CD4-positive, alpha-beta memory T cell (primary cell): ENCODE results near the gene GATC. TPM values are rescaled to one million over a fixed set of nuclear protein-coding genes. Genes with fewer than 3 reads are reported as not detected.
A peak's percentile ranks its signal among the peaks of the same experiment; 100 is the strongest.

Experiments
- CTCF ChIA-PET: fragments of 350-600 bp; sonication (Branson Sonifier 250); formaldehyde crosslinking; loops from one replicate; lab custom pipeline; 2021; ENCODE audit warnings: inconsistent platforms; ENCODE audit not compliant: partially characterized antibody; lab: Charles Lee
- POLR2A ChIA-PET: fragments of 350-600 bp; sonication (Branson Sonifier 250); formaldehyde crosslinking; loops from one replicate; lab custom pipeline; 2021; ENCODE audit not compliant: partially characterized antibody; lab: Charles Lee
- DNase-seq, 5 donors: peaks; one replicate each; pipeline versions ENCODE4 v3.0.0 to v3.0.0-alpha.2; 2020 to 2022; ENCODE audit warnings: mixed read lengths in 1 of 5
- H3K27ac ChIP-seq: one replicate; pipeline ENCODE4 v1.7.0; 2013; ENCODE audit warnings: low read depth, low read length
- H3K27me3 ChIP-seq: 2 replicates; pipeline ENCODE4 v1.7.0; 2013; ENCODE audit warnings: mild to moderate bottlenecking, low read length, moderate library complexity; ENCODE audit not compliant: insufficient read depth
- H3K36me3 ChIP-seq: 2 replicates; pipeline ENCODE4 v1.7.0; 2013; ENCODE audit warnings: mild to moderate bottlenecking, low read length, moderate library complexity; ENCODE audit not compliant: insufficient read depth
- H3K4me1 ChIP-seq: 2 replicates; pipeline ENCODE4 v1.7.0; 2013; ENCODE audit warnings: mild to moderate bottlenecking, low read length, moderate library complexity; ENCODE audit not compliant: insufficient read depth
- H3K4me3 ChIP-seq, 2 donors: one replicate each; pipeline ENCODE4 v1.7.0; 2013; ENCODE audit warnings: low read length in 2 of 2, mild to moderate bottlenecking in 1 of 2
- H3K9me3 ChIP-seq, 2 donors: one replicate each; pipeline ENCODE4 v1.7.0; 2013; ENCODE audit warnings: low read length in 2 of 2, control low read depth in 1 of 2; ENCODE audit not compliant: control insufficient read depth in 1 of 2
- H3K27ac Mint-ChIP-seq, 7 donors: one replicate each; pipeline ENCODE4 v1.8.0; 2020 to 2021; ENCODE audit warnings: mixed read lengths in 7 of 7, mild to moderate bottlenecking in 6 of 7, inconsistent platforms in 3 of 7, moderate library complexity in 3 of 7
- H3K27me3 Mint-ChIP-seq, 2 donors: one replicate each; pipeline ENCODE4 v1.8.0; 2020 to 2021; ENCODE audit warnings: mixed read lengths in 2 of 2
- H3K36me3 Mint-ChIP-seq, 2 donors: one replicate each; pipeline ENCODE4 v1.8.0; 2020 to 2021; ENCODE audit warnings: mixed read lengths in 2 of 2, inconsistent platforms in 1 of 2, mild to moderate bottlenecking in 1 of 2
- H3K4me1 Mint-ChIP-seq, 4 donors: one replicate each; pipeline ENCODE4 v1.8.0; 2020 to 2021; ENCODE audit warnings: mixed read lengths in 4 of 4, mild to moderate bottlenecking in 1 of 4
- H3K4me3 Mint-ChIP-seq, 8 donors: one replicate each; pipeline ENCODE4 v1.8.0; 2020 to 2021; ENCODE audit warnings: mixed read lengths in 8 of 8, mild to moderate bottlenecking in 7 of 8, moderate library complexity in 6 of 8, inconsistent platforms in 3 of 8
- H3K9me3 Mint-ChIP-seq, 8 donors: one replicate each; pipeline ENCODE4 v1.8.0; 2020 to 2021; ENCODE audit warnings: mixed read lengths in 8 of 8, mild to moderate bottlenecking in 5 of 8, inconsistent platforms in 3 of 8, moderate library complexity in 1 of 8
- intact Hi-C: fragments of 100-400 bp; cut with micrococcal nuclease; formaldehyde crosslinking; loops from one replicate; pipeline ENCODE4 v1.15.1; 2023
- polyA plus RNA-seq, 2 donors: library from polyadenylated mRNA; unstranded; fragments of 300-500 nt; fragmentation: Illumina TruSeq; gene quantifications; one replicate each; pipeline ENCODE4 v1.2.3, GENCODE V29; 2021
- total RNA-seq, 2 experiments: library from RNA; stranded (reverse); gene quantifications; one replicate each; pipeline ENCODE4 v1.2.3, GENCODE V29; 2021

Gene GATC
- total and polyA plus RNA-seq, 4 experiments from 2014 or later: 9.3 to 31.9 (median 25.7) TPM

GRCh38 chr12:120421701-120422100, 24.5 kb upstream of the GATC start:
- Histone ChIP-seq H3K27me3 (no peaks in the 10 kb centered on the region), H3K4me3 (no peak overlapping the region), H3K9me3 (no peaks in the 10 kb centered on the region), H3K36me3 (no peaks in the 10 kb centered on the region), H3K4me1 (no peaks in the 10 kb centered on the region), H3K27ac (no peak overlapping the region)
- Mint-ChIP-seq H3K36me3 (no peaks in the 10 kb centered on the region), H3K27ac (no peak overlapping the region), H3K4me1 (peaks cover 0 to 1% (median 0%) of the 10 kb centered on the region in 4 donors), H3K27me3 (peaks cover 0 to 5% of the 10 kb centered on the region in 2 donors), H3K4me3 (no peak overlapping the region), H3K9me3 (no peaks in the 10 kb centered on the region)
- DNase-seq: no peak
- ChIA-PET POLR2A (no interaction called here), CTCF (no interaction called here)
- intact Hi-C loops: no loop called here

DNA sequence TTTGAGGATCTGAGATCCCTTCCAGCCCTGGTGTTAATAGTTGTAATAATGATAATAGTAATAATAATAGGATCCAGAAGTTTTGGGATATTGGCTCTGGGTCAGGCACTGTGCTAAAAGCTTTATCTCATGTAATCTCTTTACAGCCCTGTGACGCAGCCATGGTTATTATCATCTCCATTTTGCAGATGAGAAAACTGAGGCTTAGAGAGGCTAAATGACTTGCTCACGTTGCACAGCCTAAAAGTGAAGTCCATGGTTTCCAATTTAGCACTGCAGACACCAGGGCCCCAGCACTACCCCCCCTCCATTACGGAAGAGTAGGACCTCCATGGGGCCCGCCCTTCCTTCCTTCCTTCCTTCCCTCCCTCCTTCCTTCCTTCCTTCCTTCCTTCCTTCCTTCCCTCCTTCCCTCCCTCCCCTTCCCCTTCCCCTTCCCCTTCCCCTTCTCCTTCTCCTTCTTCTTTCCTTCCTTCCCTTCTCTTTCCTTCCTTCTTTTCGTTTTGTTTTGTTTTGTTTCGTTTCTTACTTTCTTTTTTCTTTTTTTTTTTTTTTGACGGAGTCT, 23.3 kb upstream of the GATC start:
- peaks cover 0 to 3% of the 10 kb centered on the region in 2 donors for H3K27me3 Mint-ChIP-seq
- H3K4me1 Mint-ChIP-seq: peaks cover 0 to 1% (median 0%) of the 10 kb centered on the region in 4 donors
- DNase-seq: no peak
- no peaks in the 10 kb centered on the region for H3K36me3 Mint-ChIP-seq
- ChIA-PET CTCF (no interaction called here), POLR2A (no interaction called here)
- Histone ChIP-seq H3K27ac (no peak overlapping the region), H3K27me3 (no peaks in the 10 kb centered on the region), H3K36me3 (no peaks in the 10 kb centered on the region), H3K9me3 (no peaks in the 10 kb centered on the region), H3K4me3 (no peak overlapping the region), H3K4me1 (no peaks in the 10 kb centered on the region)
- H3K27ac Mint-ChIP-seq: no peak overlapping the region
- no peaks in the 10 kb centered on the region for H3K9me3 Mint-ChIP-seq
- intact Hi-C loops: no loop called here
- H3K4me3 Mint-ChIP-seq: peak overlapping the region in 1 of 8 donors; percentile 58

- no peak overlapping the region for H3K27ac Mint-ChIP-seq
- Histone ChIP-seq H3K4me1 (no peaks in the 10 kb centered on the region), H3K4me3 (no peak overlapping the region), H3K27me3 (no peaks in the 10 kb centered on the region), H3K36me3 (no peaks in the 10 kb centered on the region), H3K9me3 (no peaks in the 10 kb centered on the region), H3K27ac (no peak overlapping the region)
- H3K27me3 Mint-ChIP-seq: peaks cover 6 to 7% of the 10 kb centered on the region in 2 donors
- DNase-seq: no peak
- H3K4me3 Mint-ChIP-seq: no peak overlapping the region
- no peaks in the 10 kb centered on the region for H3K9me3 Mint-ChIP-seq
- POLR2A ChIA-PET: no interaction called here
- H3K4me1 Mint-ChIP-seq: peaks cover 0 to 4% (median 3%) of the 10 kb centered on the region in 4 donors
- CTCF ChIA-PET: no interaction called here
- intact Hi-C loops: no loop called here
- no peaks in the 10 kb centered on the region for H3K36me3 Mint-ChIP-seq
Measured at GRCh38 chr12:120425797-120426196, 20.4 kb upstream of the GATC start.

DNA sequence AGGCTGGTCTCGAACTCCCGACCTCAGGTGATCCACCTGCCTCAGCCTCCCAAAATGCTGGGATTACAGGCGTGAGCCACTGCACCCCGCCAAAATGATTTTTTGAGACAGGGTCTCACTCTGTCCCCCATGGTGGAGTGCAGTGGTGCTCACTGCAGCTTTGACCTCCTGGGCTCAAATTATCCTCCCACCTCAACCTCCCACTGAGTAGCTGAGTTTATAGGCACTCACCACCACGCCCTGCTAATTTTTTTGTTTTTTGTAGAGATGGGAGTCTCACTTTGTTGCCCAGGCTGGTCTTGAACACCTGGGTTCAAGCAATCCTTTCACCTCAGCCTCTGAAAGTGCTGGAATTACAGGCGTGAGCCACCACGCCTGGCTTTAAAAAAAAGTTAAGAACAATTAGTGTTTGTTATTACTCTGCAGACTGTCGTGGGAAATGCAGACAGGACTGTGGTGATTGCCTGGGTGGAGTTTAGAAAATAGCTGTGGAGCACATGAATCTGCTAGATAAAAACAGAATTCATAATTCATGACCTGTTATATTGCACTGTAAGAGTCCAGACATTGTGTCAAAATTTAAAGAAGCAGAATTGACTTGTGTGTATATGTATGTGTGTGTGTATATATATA, 17.5 kb upstream of the GATC start:
- no peak for DNase-seq
- intact Hi-C loops: no loop called here
- H3K4me1 ChIP-seq: no peaks in the 10 kb centered on the region
- no peaks in the 10 kb centered on the region for H3K36me3 ChIP-seq
- H3K27me3 ChIP-seq: no peaks in the 10 kb centered on the region
- Mint-ChIP-seq H3K4me3 (no peak overlapping the region), H3K27ac (peak overlapping the region in 1 of 7 donors; percentile 52), H3K4me1 (peaks cover 0 to 4% (median 2%) of the 10 kb centered on the region in 4 donors), H3K27me3 (peaks cover 6 to 10% of the 10 kb centered on the region in 2 donors), H3K9me3 (no peaks in the 10 kb centered on the region), H3K36me3 (no peaks in the 10 kb centered on the region)
- no peak overlapping the region for H3K27ac ChIP-seq
- H3K9me3 ChIP-seq: no peaks in the 10 kb centered on the region
- POLR2A ChIA-PET: interaction anchor here (0.9 kb wide), 1 partner anchor 102 kb away, joined by 3 read pairs; no protein-coding TSS in a partner anchor
- H3K4me3 ChIP-seq: no peak overlapping the region
- CTCF ChIA-PET: interaction anchor here (0.8 to 4.5 kb wide), 4 partner anchors 68 to 103 kb away, joined by 4 to 14 read pairs (median 9); no protein-coding TSS in a partner anchor

DNA sequence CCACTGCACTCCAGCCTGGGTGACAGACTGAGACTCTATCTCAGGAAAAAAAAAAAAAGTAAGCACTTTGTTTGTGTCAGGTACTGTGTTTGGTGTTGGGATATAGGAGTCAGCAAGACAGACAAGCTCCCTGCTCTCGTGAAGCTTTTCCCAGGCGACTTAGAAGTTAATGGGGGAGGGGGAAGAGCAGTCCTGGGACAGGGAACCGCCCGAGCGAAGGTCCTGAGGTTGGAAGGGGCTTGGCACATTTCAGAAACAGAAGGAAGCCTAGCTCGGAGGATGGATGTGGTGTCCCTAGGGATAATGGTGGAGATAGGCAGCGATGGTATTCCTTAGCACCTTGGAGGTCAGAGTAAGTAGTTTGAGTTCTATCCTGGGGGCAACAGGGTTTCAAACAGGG, 16.9 kb upstream of the GATC start:
- no peak overlapping the region for H3K4me3 Mint-ChIP-seq
- peaks cover 8 to 10% of the 10 kb centered on the region in 2 donors for H3K27me3 Mint-ChIP-seq
- POLR2A ChIA-PET: no interaction called here

DNA sequence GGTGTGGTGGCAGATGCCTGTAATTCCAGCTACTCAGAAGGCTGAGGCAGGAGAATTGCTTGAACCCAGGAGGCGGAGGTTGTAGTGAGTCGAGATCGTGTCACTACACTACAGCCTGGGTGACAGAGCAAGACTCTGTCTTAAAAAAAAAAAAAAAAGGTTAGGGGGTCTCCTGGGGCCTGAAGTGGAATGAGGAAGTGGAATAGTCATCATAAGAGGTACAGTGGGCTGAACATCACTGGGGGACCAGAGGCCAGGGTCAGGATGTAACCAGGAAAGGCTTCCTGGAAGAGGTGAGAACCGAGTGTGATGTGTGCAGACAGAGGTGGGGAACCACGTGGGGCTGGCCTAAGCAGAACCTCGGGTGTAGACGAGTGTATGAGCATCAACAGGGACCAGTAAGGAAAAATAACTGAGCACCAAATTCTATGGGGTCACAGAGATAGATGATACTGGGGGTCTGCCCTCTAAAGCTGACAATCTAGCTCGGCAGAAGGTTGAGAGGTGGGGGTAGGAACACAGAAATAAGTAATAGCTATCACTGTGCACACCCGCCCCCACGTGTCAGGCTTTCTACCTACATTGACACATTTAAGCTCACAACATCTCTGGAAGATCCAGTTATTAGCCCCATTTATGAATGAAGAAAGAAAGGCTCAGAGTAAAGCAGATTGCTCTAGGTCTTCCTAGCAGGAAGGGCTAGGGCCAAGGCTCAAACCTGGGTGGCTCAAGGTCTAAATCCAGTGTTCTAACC, 13.3 kb upstream of the GATC start:
- no peaks in the 10 kb centered on the region for H3K27me3 ChIP-seq

More for the DNA sequence above, 16.9 kb upstream of the GATC start:
- H3K4me1 ChIP-seq: no peaks in the 10 kb centered on the region
- intact Hi-C loops: no loop called here
- H3K9me3 Mint-ChIP-seq: no peaks in the 10 kb centered on the region
- DNase-seq: no peak
- peak overlapping the region in 3 of 7 donors; percentile 35 to 70 (median 57) for H3K27ac Mint-ChIP-seq
- no peaks in the 10 kb centered on the region for H3K36me3 ChIP-seq
- no peak overlapping the region for H3K4me3 ChIP-seq
- no peaks in the 10 kb centered on the region for H3K9me3 ChIP-seq
- H3K36me3 Mint-ChIP-seq: no peaks in the 10 kb centered on the region
- H3K27ac ChIP-seq: no peak overlapping the region
- no peaks in the 10 kb centered on the region for H3K27me3 ChIP-seq
- peaks cover 0 to 4% (median 2%) of the 10 kb centered on the region in 4 donors for H3K4me1 Mint-ChIP-seq
- CTCF ChIA-PET: interaction anchor here (0.8 to 4.5 kb wide), 5 partner anchors 69 to 151 kb away, joined by 3 to 14 read pairs (median 9); no protein-coding TSS in a partner anchor

More for the DNA sequence above, 13.3 kb upstream of the GATC start:
- POLR2A ChIA-PET: no interaction called here
- Histone ChIP-seq H3K4me3 (no peak overlapping the region), H3K9me3 (no peaks in the 10 kb centered on the region), H3K27ac (no peak overlapping the region), H3K4me1 (peaks cover 5% of the 10 kb centered on the region), H3K36me3 (no peaks in the 10 kb centered on the region)
- H3K36me3 Mint-ChIP-seq: peaks cover 0 to 3% of the 10 kb centered on the region in 2 donors
- H3K4me3 Mint-ChIP-seq: no peak overlapping the region
- no peak overlapping the region for H3K27ac Mint-ChIP-seq
- H3K27me3 Mint-ChIP-seq: peaks cover 6 to 10% of the 10 kb centered on the region in 2 donors
- intact Hi-C loops: loop anchor here (10.0 kb wide), 1 partner anchor 282 kb away; the partner anchor contains the start of gene UNC119B
- no peak for DNase-seq
- CTCF ChIA-PET: interaction anchor here (1.0 kb wide), 3 partner anchors 20 to 76 kb away, joined by 3 to 4 read pairs (median 3); no protein-coding TSS in a partner anchor
- H3K9me3 Mint-ChIP-seq: no peaks in the 10 kb centered on the region
- peaks cover 8 to 12% (median 9%) of the 10 kb centered on the region in 4 donors for H3K4me1 Mint-ChIP-seq
